Central memory CD4-positive, alpha-beta T cell (primary cell): ENCODE results near the gene NYNRIN.

ENCODE experiments used
- DNase-seq: peaks from one replicate; pipeline ENCODE4 v3.0.0; 2022

The NYNRIN gene

GRCh38 chr14:24415421-24416253 is 16.8 kb downstream of the NYNRIN start:
- DNase-seq, result no peak

GRCh38 chr14:24416254-24416931 is 17.6 kb downstream of the NYNRIN start:
- no peak for DNase-seq

- DNase-seq, result no peak
Measured at GRCh38 chr14:24416932-24417619, 18.3 kb downstream of the NYNRIN start.

- DNase-seq, result no peak
Measured at GRCh38 chr14:24417832-24418491, 19.2 kb downstream of the NYNRIN start.

GRCh38 chr14:24418492-24418873 is 19.7 kb downstream of the NYNRIN start:
- no peak for DNase-seq

- DNase-seq, result no peak
Measured at GRCh38 chr14:24422261-24422660, 23.5 kb downstream of the NYNRIN start.

GRCh38 chr14:24422694-24423601 is 24.1 kb downstream of the NYNRIN start:
- no peak for DNase-seq

GRCh38 chr14:24425704-24426103 is 26.9 kb downstream of the NYNRIN start:
- DNase-seq, result no peak

GRCh38 chr14:24426150-24426911 is 27.5 kb downstream of the NYNRIN start:
- no peak for DNase-seq

- no peak for DNase-seq
Measured at GRCh38 chr14:24426912-24427536, 28.2 kb downstream of the NYNRIN start.

GRCh38 chr14:24427537-24428508 is 29.0 kb downstream of the NYNRIN start:
- DNase-seq, result no peak

- no peak for DNase-seq
Measured at GRCh38 chr14:24428628-24429394, 30.0 kb downstream of the NYNRIN start.

GRCh38 chr14:24429395-24430142 is 30.8 kb downstream of the NYNRIN start, which contains the start of the genes CBLN3 and KHNYN:
TSS of gene CBLN3 (minus strand) at chr14:24429668. CDS start at chr14:24429054, 614 bp downstream.
TSS of gene KHNYN (plus strand) at chr14:24429954. CDS start at chr14:24430731, 777 bp downstream.
- peak; percentile 85 for DNase-seq

GRCh38 chr14:24430143-24430681 is 31.4 kb downstream of the NYNRIN start:
- no peak for DNase-seq

GRCh38 chr14:24430682-24431568 is 32.1 kb downstream of the NYNRIN start:
- peak; percentile 65 for DNase-seq

- peak; percentile 82 for DNase-seq
Measured at GRCh38 chr14:24431569-24432258, 32.9 kb downstream of the NYNRIN start.
